Keratinocyte (primary cell): ENCODE measurements around the gene DVL2. TPM values are rescaled to one million over a fixed set of nuclear protein-coding genes. Genes with fewer than 3 reads are reported as not detected.

Source experiments
- DNase-seq: peaks from one replicate; pipeline ENCODE4 v3.0.0-alpha.2; 2011; ENCODE audit warnings: low read depth, missing footprints, low spot score
- FAIRE-seq: peaks from 2 replicates; lab custom pipeline; 2011; peaks lifted over from hg19 to GRCh38; lab: Jason Lieb, UNC
- H2AFZ ChIP-seq: 2 replicates; pipeline ENCODE4 v1.6.0; 2012; ENCODE audit warnings: low read length, control low read depth, inconsistent platforms; ENCODE audit not compliant: control insufficient read depth
- H3K27ac ChIP-seq: 2 replicates; pipeline ENCODE4 v1.5.1; 2011; ENCODE audit warnings: low read length; ENCODE audit not compliant: control insufficient read depth, insufficient read depth
- H3K27me3 ChIP-seq: 3 replicates; pipeline ENCODE4 v1.6.0; 2011; ENCODE audit warnings: low read length; ENCODE audit not compliant: control insufficient read depth, insufficient read depth; ENCODE audit errors: extremely low read depth
- H3K36me3 ChIP-seq, 2 experiments: 2 replicates in 1 of 2; 3 replicates in 1 of 2; pipeline ENCODE4 v1.5.1; 2011; ENCODE audit warnings: low read length in 2 of 2, mild to moderate bottlenecking in 1 of 2; ENCODE audit not compliant: control insufficient read depth in 2 of 2, insufficient read depth in 2 of 2; ENCODE audit errors: extremely low read depth in 1 of 2
- H3K4me1 ChIP-seq: 3 replicates; pipeline ENCODE4 v1.5.1; 2011; ENCODE audit warnings: low read length; ENCODE audit not compliant: control insufficient read depth, insufficient read depth; ENCODE audit errors: extremely low read depth
- H3K4me2 ChIP-seq: 3 replicates; pipeline ENCODE4 v1.6.0; 2011; ENCODE audit warnings: low read depth, low read length; ENCODE audit not compliant: control insufficient read depth, insufficient read depth; ENCODE audit errors: extremely low read depth
- H3K4me3 ChIP-seq, 3 experiments: fragments of 200-600 bp in 1 of 3; sonication (generic) in 1 of 3; 2 replicates in 2 of 3; 3 replicates in 1 of 3; pipeline ENCODE4 v1.5.1; 2011 to 2016; ENCODE audit warnings: low read length in 3 of 3, mild to moderate bottlenecking in 3 of 3, control low read depth in 2 of 3, inconsistent platforms in 1 of 3, low read depth in 1 of 3, mixed read lengths in 1 of 3, mixed run types in 1 of 3, moderate library complexity in 1 of 3; ENCODE audit not compliant: control insufficient read depth in 2 of 3, insufficient read depth in 2 of 3; ENCODE audit errors: extremely low read depth in 1 of 3
- H3K79me2 ChIP-seq: 2 replicates; pipeline ENCODE4 v1.6.0; 2012; ENCODE audit warnings: low read length; ENCODE audit not compliant: control insufficient read depth, insufficient read depth
- H3K9ac ChIP-seq: 3 replicates; pipeline ENCODE4 v1.6.0; 2011; ENCODE audit warnings: low read length; ENCODE audit not compliant: control insufficient read depth, insufficient read depth; ENCODE audit errors: extremely low read depth
- H3K9me1 ChIP-seq: 3 replicates; pipeline ENCODE4 v1.6.0; 2011; ENCODE audit warnings: low read length; ENCODE audit not compliant: control insufficient read depth, insufficient read depth; ENCODE audit errors: extremely low read depth
- H3K9me3 ChIP-seq: 2 replicates; pipeline ENCODE4 v1.5.1; 2012; ENCODE audit warnings: low read depth, low read length; ENCODE audit not compliant: control insufficient read depth
- H4K20me1 ChIP-seq: 3 replicates; pipeline ENCODE4 v1.6.0; 2011; ENCODE audit warnings: low read length; ENCODE audit not compliant: control insufficient read depth, insufficient read depth; ENCODE audit errors: extremely low read depth
- CTCF ChIP-seq, 3 experiments: IDR thresholded peaks in 1 of 3; conservative IDR thresholded peaks in 1 of 3; optimal IDR thresholded peaks in 1 of 3; 2 replicates in 2 of 3; 3 replicates in 1 of 3; pipeline versions ENCODE3 to v1.5.1; 2011; ENCODE audit warnings: low read length in 3 of 3, mild to moderate bottlenecking in 3 of 3, moderate library complexity in 2 of 3, control low read depth in 1 of 3, inconsistent platforms in 1 of 3; ENCODE audit not compliant: insufficient read depth in 2 of 3; ENCODE audit errors: extremely low read depth in 1 of 3
- EZH2 ChIP-seq: IDR thresholded peaks from one replicate; pipeline ENCODE4 v1.6.1; 2012; ENCODE audit warnings: inconsistent platforms, mild to moderate bottlenecking, low read length, moderate library complexity
- dilution Hi-C: fragments of 300-500 bp; cut with MboI; formaldehyde crosslinking; loops from one replicate; pipeline ENCODE4 v1.7.0; 2020; ENCODE audit warnings: low sequenced_read_pairs; ENCODE audit not compliant: extremely low pct_ligation_motif_present
- polyA plus RNA-seq, 5 experiments: library from polyadenylated mRNA; depleted of rRNA in 3 of 5; stranded (reverse) in 3 of 5; stranded (forward) in 1 of 5; unstranded in 1 of 5; fragments of >200 nt; gene quantifications; 1 replicate in 1 of 5; 2 replicates in 3 of 5; 3 replicates in 1 of 5; pipeline versions ENCODE4 v1.2.1 to v1.2.3, GENCODE V29; 2011 to 2012; ENCODE audit warnings: missing spikeins in 2 of 5, low read depth in 1 of 5, low replicate concordance in 1 of 5

The DVL2 gene
- polyA plus RNA-seq, 1 donor (not counting 4 experiments of a cell fraction or from before 2014, with no cell fraction given): 3.7 TPM

- H3K4me1 ChIP-seq: peaks cover 28% of the 10 kb centered on the region
These were observed 22.6 kb upstream of the DVL2 start for GRCh38 chr17:7256766-7257456.

GRCh38 chr17:7254511-7254910 lies 20.2 kb upstream of the DVL2 start:
- Histone ChIP-seq H4K20me1 (no peaks in the 10 kb centered on the region), H3K79me2 (peaks cover 33% of the 10 kb centered on the region), H2AFZ (no peak overlapping the region), H3K27me3 (no peaks in the 10 kb centered on the region), H3K36me3 (peaks cover 8 to 32% of the 10 kb centered on the region in 2 experiments), H3K4me1 (peaks cover 24% of the 10 kb centered on the region), H3K4me3 (no peak overlapping the region), H3K9me3 (no peaks in the 10 kb centered on the region), H3K4me2 (no peak overlapping the region), H3K9ac (no peak overlapping the region), H3K27ac (no peak overlapping the region), H3K9me1 (no peaks in the 10 kb centered on the region)
- DNase-seq (no peak), FAIRE-seq (no peak)
- TF ChIP-seq CTCF (optimal IDR thresholded peaks at IDR 0.05 in 1 of 3, IDR thresholded peaks at IDR 0.05 in 1 of 3, conservative IDR thresholded peaks at IDR 0.05 in 1 of 3; ENCODE audit: extremely low read depth in 1 of 3, insufficient read depth in 2 of 3, low read length in 3 of 3) (no peak), EZH2 (no peak)
- dilution Hi-C loops: no loop called here

More at GRCh38 chr17:7256766-7257456, 22.6 kb upstream of the DVL2 start:
- no peaks in the 10 kb centered on the region for H3K9me3 ChIP-seq
- H3K27me3 ChIP-seq: no peaks in the 10 kb centered on the region
- H3K36me3 ChIP-seq: peaks cover 8 to 40% of the 10 kb centered on the region in 2 experiments
- DNase-seq (no peak), FAIRE-seq (no peak)
- peaks cover 14% of the 10 kb centered on the region for H3K79me2 ChIP-seq
- no peaks in the 10 kb centered on the region for H4K20me1 ChIP-seq
- H2AFZ ChIP-seq: no peak overlapping the region
- no peak overlapping the region for H3K9ac ChIP-seq
- no peak overlapping the region for H3K4me2 ChIP-seq
- TF ChIP-seq CTCF (optimal IDR thresholded peaks at IDR 0.05 in 1 of 3, IDR thresholded peaks at IDR 0.05 in 1 of 3, conservative IDR thresholded peaks at IDR 0.05 in 1 of 3; ENCODE audit: extremely low read depth in 1 of 3, insufficient read depth in 2 of 3, low read length in 3 of 3): no peak
- no peak for TF ChIP-seq EZH2
- no peaks in the 10 kb centered on the region for H3K9me1 ChIP-seq
- no peak overlapping the region for H3K4me3 ChIP-seq
- dilution Hi-C loops: no loop called here
- no peak overlapping the region for H3K27ac ChIP-seq
